Activated naive CD8-positive, alpha-beta T cell treated with anti-CD3 and anti-CD28 coated beads, Interleukin-2, amount 50 U/mL, for 24 hours (primary cell): ENCODE results near the gene DSG2.
A peak's percentile ranks its signal among the peaks of the same experiment; 100 is the strongest.

Experiments
- ATAC-seq: fragments of 150-1000 bp; cut with Tn5 transposase; one replicate; pipeline ENCODE4 v1.10.0; 2021
- DNase-seq: peaks from one replicate; pipeline ENCODE4 v3.0.0; 2021
- H3K27ac Mint-ChIP-seq: one replicate; pipeline ENCODE4 v1.8.0; 2021; ENCODE audit warnings: mild to moderate bottlenecking, mixed read lengths
- H3K27me3 Mint-ChIP-seq: one replicate; pipeline ENCODE4 v1.8.0; 2021; ENCODE audit warnings: mixed read lengths
- H3K36me3 Mint-ChIP-seq: one replicate; pipeline ENCODE4 v1.8.0; 2021; ENCODE audit warnings: low read depth, mixed read lengths
- H3K4me1 Mint-ChIP-seq: one replicate; pipeline ENCODE4 v1.8.0; 2021; ENCODE audit warnings: mixed read lengths
- H3K4me3 Mint-ChIP-seq: one replicate; pipeline ENCODE4 v1.8.0; 2021; ENCODE audit warnings: mild to moderate bottlenecking, moderate library complexity, mixed read lengths
- H3K9me3 Mint-ChIP-seq: one replicate; pipeline ENCODE4 v1.8.0; 2021; ENCODE audit warnings: mixed read lengths

Gene DSG2

GRCh38 chr18:31581498-31582197 is 83.7 kb downstream of the DSG2 start:
- Mint-ChIP-seq H3K27me3 (no peaks in the 10 kb centered on the region), H3K4me3 (no peak overlapping the region), H3K9me3 (no peaks in the 10 kb centered on the region), H3K36me3 (no peaks in the 10 kb centered on the region), H3K4me1 (peaks cover 2% of the 10 kb centered on the region), H3K27ac (no peak overlapping the region)
- DNase-seq (no peak), ATAC-seq (no peak)

DNA sequence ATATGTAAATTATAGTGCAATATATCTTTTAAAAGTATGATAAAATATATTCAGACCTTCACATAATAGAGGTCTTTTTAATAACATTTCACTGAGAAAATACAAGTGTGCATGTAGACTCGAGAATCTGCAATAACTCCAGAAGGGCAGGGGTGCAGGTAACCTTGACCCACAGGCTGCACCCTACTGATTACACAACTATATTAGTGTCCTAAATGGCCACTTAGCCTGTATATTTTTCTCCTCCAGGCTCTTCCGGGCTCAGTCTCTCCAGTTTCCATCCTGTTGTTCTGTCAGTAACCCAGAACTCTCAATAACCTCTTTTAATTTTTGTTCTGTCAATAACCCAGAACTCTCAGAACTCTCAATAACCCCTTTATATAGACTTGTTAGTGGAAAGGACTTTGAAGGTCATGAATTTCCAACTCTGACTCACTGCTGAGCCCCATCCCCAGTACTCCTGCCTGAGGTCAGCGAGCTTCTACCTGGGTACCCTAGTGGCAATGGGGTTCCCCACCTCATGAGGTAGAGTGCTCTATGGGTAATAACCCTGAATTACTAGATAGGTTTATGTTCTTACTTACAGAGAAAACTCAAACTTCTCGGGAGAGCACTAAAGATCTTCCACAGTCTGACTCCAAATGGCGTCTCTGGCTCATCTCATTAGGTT is 85.3 kb downstream of the DSG2 start:
- no peaks in the 10 kb centered on the region for H3K9me3 Mint-ChIP-seq
- no peak for DNase-seq
- ATAC-seq = peak; percentile 40
- no peak overlapping the region for H3K4me3 Mint-ChIP-seq
- peaks cover 2% of the 10 kb centered on the region for H3K4me1 Mint-ChIP-seq
- no peaks in the 10 kb centered on the region for H3K27me3 Mint-ChIP-seq
- H3K36me3 Mint-ChIP-seq = no peaks in the 10 kb centered on the region
- no peak overlapping the region for H3K27ac Mint-ChIP-seq

- no peak overlapping the region for H3K27ac Mint-ChIP-seq
- no peaks in the 10 kb centered on the region for H3K27me3 Mint-ChIP-seq
- H3K4me1 Mint-ChIP-seq = peaks cover 2% of the 10 kb centered on the region
- DNase-seq (no peak), ATAC-seq (no peak)
- H3K36me3 Mint-ChIP-seq = no peaks in the 10 kb centered on the region
- H3K9me3 Mint-ChIP-seq = no peaks in the 10 kb centered on the region
- H3K4me3 Mint-ChIP-seq = no peak overlapping the region
These were observed 88.0 kb downstream of the DSG2 start for GRCh38 chr18:31585991-31586390.

DNA sequence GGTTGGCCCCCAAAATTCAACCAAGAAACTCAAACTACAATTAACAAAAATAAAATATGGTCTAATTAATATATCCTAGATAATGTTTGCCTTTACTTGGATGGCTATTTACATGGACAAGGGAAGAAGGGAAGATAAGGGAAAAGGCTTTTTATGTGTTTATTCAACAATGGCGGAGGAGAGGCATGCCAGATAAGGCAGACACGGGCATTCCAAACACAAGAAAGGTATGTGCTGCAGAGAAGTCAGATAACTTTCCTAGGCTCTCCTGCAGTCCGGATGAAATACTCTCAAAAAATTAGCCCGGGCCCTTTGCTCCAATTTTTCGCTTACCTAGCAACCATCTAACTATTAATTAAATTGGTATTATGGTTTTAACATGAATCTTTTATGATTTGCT is 88.6 kb downstream of the DSG2 start:
- Mint-ChIP-seq H3K36me3 (no peaks in the 10 kb centered on the region), H3K4me1 (peaks cover 2% of the 10 kb centered on the region), H3K27me3 (no peaks in the 10 kb centered on the region), H3K27ac (no peak overlapping the region), H3K9me3 (no peaks in the 10 kb centered on the region), H3K4me3 (no peak overlapping the region)
- ATAC-seq (no peak), DNase-seq (no peak)

DNA sequence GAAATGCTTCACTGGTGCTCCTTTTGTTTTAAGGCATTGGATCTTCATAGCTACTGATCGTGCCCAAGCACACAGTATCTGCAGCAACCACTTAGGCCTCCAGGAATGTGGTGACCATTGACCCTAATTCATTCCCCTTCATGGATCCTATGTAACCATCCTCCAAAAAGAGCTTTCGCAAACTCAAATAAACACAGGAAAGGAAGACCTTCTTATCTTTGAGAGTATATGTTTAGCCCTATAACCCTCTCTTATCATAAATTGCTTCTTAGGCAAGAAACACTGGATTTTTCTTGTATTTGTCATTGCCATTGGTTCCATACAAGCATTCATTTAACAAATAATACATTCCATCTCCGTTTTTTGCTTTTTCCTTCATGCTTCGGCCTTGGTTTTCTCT is 89.6 kb downstream of the DSG2 start:
- Mint-ChIP-seq H3K27ac (no peak overlapping the region), H3K4me3 (no peak overlapping the region), H3K4me1 (peaks cover 2% of the 10 kb centered on the region), H3K27me3 (no peaks in the 10 kb centered on the region), H3K36me3 (no peaks in the 10 kb centered on the region), H3K9me3 (no peaks in the 10 kb centered on the region)
- ATAC-seq (no peak), DNase-seq (no peak)

- Mint-ChIP-seq H3K4me3 (no peak overlapping the region), H3K27ac (no peak overlapping the region), H3K27me3 (no peaks in the 10 kb centered on the region), H3K36me3 (no peaks in the 10 kb centered on the region), H3K4me1 (no peaks in the 10 kb centered on the region), H3K9me3 (no peaks in the 10 kb centered on the region)
- ATAC-seq (no peak), DNase-seq (no peak)
These were observed 92.6 kb downstream of the DSG2 start for GRCh38 chr18:31590570-31590969.

GRCh38 chr18:31591113-31591512 is 93.1 kb downstream of the DSG2 start:
- Mint-ChIP-seq H3K36me3 (no peaks in the 10 kb centered on the region), H3K4me3 (no peak overlapping the region), H3K4me1 (no peaks in the 10 kb centered on the region), H3K27me3 (no peaks in the 10 kb centered on the region), H3K27ac (no peak overlapping the region), H3K9me3 (no peaks in the 10 kb centered on the region)
- DNase-seq (no peak), ATAC-seq (no peak)

DNA sequence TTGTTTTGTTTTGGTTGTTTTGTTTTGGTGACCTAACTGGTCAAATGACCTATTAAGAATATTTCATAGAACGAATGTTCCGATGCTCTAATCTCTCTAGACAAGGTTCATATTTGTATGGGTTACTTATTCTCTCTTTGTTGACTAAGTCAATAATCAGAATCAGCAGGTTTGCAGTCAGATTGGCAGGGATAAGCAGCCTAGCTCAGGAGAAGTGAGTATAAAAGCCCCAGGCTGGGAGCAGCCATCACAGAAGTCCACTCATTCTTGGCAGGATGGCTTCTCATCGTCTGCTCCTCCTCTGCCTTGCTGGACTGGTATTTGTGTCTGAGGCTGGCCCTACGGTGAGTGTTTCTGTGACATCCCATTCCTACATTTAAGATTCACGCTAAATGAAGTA is 93.7 kb downstream of the DSG2 start, which contains the start of gene TTR:
Gene TTR, plus strand, starts transcription at position 250 of the 400 bp plus-strand sequence. Its CDS starts 26 bp downstream, at position 276.
- Mint-ChIP-seq H3K4me1 (no peaks in the 10 kb centered on the region), H3K36me3 (no peaks in the 10 kb centered on the region), H3K27ac (no peak within 1 kb of the TSS), H3K9me3 (no peaks in the 10 kb centered on the region), H3K4me3 (no peak within 1 kb of the TSS), H3K27me3 (no peaks in the 10 kb centered on the region)
- no peak for ATAC-seq
- DNase-seq = no peak

DNA sequence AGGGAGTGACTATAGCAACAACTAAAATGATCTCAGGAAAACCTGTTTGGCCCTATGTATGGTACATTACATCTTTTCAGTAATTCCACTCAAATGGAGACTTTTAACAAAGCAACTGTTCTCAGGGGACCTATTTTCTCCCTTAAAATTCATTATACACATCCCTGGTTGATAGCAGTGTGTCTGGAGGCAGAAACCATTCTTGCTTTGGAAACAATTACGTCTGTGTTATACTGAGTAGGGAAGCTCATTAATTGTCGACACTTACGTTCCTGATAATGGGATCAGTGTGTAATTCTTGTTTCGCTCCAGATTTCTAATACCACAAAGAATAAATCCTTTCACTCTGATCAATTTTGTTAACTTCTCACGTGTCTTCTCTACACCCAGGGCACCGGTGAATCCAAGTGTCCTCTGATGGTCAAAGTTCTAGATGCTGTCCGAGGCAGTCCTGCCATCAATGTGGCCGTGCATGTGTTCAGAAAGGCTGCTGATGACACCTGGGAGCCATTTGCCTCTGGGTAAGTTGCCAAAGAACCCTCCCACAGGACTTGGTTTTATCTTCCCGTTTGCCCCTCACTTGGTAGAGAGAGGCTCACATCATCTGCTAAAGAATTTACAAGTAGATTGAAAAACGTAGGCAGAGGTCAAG is 94.7 kb downstream of the DSG2 start:
- H3K4me3 Mint-ChIP-seq = no peak overlapping the region
- no peaks in the 10 kb centered on the region for H3K9me3 Mint-ChIP-seq
- H3K4me1 Mint-ChIP-seq = no peaks in the 10 kb centered on the region
- H3K27ac Mint-ChIP-seq = no peak overlapping the region
- ATAC-seq = no peak
- H3K27me3 Mint-ChIP-seq = no peaks in the 10 kb centered on the region
- DNase-seq = no peak
- H3K36me3 Mint-ChIP-seq = no peaks in the 10 kb centered on the region

DNA sequence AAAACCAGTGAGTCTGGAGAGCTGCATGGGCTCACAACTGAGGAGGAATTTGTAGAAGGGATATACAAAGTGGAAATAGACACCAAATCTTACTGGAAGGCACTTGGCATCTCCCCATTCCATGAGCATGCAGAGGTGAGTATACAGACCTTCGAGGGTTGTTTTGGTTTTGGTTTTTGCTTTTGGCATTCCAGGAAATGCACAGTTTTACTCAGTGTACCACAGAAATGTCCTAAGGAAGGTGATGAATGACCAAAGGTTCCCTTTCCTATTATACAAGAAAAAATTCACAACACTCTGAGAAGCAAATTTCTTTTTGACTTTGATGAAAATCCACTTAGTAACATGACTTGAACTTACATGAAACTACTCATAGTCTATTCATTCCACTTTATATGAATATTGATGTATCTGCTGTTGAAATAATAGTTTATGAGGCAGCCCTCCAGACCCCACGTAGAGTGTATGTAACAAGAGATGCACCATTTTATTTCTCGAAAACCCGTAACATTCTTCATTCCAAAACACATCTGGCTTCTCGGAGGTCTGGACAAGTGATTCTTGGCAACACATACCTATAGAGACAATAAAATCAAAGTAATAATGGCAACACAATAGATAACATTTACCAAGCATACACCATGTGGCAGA is 97.3 kb downstream of the DSG2 start:
- no peak overlapping the region for H3K27ac Mint-ChIP-seq
- no peak for ATAC-seq
- H3K4me1 Mint-ChIP-seq = no peaks in the 10 kb centered on the region
- DNase-seq = no peak
- H3K36me3 Mint-ChIP-seq = no peaks in the 10 kb centered on the region
- no peaks in the 10 kb centered on the region for H3K27me3 Mint-ChIP-seq
- no peaks in the 10 kb centered on the region for H3K9me3 Mint-ChIP-seq
- H3K4me3 Mint-ChIP-seq = no peak overlapping the region

DNA sequence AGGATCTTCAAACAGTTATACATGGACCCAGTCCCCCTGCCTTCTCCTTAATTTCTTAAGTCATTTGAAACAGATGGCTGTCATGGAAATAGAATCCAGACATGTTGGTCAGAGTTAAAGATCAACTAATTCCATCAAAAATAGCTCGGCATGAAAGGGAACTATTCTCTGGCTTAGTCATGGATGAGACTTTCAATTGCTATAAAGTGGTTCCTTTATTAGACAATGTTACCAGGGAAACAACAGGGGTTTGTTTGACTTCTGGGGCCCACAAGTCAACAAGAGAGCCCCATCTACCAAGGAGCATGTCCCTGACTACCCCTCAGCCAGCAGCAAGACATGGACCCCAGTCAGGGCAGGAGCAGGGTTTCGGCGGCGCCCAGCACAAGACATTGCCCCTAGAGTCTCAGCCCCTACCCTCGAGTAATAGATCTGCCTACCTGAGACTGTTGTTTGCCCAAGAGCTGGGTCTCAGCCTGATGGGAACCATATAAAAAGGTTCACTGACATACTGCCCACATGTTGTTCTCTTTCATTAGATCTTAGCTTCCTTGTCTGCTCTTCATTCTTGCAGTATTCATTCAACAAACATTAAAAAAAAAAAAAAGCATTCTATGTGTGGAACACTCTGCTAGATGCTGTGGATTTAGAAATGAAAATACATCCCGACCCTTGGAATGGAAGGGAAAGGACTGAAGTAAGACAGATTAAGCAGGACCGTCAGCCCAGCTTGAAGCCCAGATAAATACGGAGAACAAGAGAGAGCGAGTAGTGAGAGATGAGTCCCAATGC is 98.3 kb downstream of the DSG2 start:
- DNase-seq (no peak), ATAC-seq (no peak)
- Mint-ChIP-seq H3K4me1 (no peaks in the 10 kb centered on the region), H3K36me3 (no peaks in the 10 kb centered on the region), H3K27ac (no peak overlapping the region), H3K9me3 (no peaks in the 10 kb centered on the region), H3K4me3 (no peak overlapping the region), H3K27me3 (no peaks in the 10 kb centered on the region)

DNA sequence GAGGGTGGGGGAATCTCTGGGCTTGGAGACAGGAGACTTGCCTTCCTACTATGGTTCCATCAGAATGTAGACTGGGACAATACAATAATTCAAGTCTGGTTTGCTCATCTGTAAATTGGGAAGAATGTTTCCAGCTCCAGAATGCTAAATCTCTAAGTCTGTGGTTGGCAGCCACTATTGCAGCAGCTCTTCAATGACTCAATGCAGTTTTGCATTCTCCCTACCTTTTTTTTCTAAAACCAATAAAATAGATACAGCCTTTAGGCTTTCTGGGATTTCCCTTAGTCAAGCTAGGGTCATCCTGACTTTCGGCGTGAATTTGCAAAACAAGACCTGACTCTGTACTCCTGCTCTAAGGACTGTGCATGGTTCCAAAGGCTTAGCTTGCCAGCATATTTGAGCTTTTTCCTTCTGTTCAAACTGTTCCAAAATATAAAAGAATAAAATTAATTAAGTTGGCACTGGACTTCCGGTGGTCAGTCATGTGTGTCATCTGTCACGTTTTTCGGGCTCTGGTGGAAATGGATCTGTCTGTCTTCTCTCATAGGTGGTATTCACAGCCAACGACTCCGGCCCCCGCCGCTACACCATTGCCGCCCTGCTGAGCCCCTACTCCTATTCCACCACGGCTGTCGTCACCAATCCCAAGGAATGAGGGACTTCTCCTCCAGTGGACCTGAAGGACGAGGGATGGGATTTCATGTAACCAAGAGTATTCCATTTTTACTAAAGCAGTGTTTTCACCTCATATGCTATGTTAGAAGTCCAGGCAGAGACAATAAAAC is 100.2 kb downstream of the DSG2 start:
- H3K4me3 Mint-ChIP-seq = no peak overlapping the region
- peaks cover under 1% of the 10 kb centered on the region for H3K4me1 Mint-ChIP-seq
- H3K36me3 Mint-ChIP-seq = no peaks in the 10 kb centered on the region
- peaks cover 3% of the 10 kb centered on the region for H3K27me3 Mint-ChIP-seq
- H3K27ac Mint-ChIP-seq = no peak overlapping the region
- DNase-seq (no peak), ATAC-seq (no peak)
- no peaks in the 10 kb centered on the region for H3K9me3 Mint-ChIP-seq
